ENCODE measurements around the gene FASTKD2. TPM values are rescaled to one million over a fixed set of nuclear protein-coding genes. Genes with fewer than 3 reads are reported as not detected.
A peak's percentile ranks its signal among the peaks of the same experiment; 100 is the strongest.
"Not testable (repeated sequence)": the region's sequence is repeated elsewhere in the genome, so short reads cannot be mapped to it uniquely, and the experiment has no call there.

Gene FASTKD2
- total RNA-seq, 1 donor from 2014 or later: 57.2 TPM

DNA sequence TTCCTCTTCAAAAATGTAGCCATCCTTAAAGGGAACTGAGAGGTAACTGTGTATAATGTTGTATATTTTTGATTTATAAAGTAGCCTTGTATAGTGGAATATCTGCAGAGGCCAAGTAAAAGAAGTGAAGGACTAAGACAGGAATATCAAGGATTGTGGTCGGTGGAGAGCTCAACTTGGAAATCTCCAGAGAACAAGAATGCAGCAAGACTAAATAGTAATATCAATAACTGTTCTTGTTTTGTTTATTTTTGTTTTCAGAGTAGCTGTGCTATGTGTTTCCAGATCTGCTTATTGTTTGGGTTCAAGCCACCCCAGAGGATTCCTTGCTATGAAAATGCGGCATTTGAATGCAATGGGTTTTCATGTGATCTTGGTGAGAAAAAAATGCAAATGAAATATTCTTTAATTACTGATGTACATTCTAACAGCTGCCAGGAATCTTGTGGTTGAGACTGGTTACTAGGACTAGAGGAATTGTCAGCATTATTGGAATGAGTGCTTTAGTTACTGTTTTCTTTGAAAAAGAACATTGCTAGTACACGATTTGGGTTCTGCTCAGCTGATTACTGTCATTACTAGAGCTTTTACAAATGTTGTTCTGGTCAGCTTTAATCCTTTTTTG is 25.0 kb downstream of the FASTKD2 start:
- no peak for DNase-seq (ENCODE audit: low read depth)

DNA sequence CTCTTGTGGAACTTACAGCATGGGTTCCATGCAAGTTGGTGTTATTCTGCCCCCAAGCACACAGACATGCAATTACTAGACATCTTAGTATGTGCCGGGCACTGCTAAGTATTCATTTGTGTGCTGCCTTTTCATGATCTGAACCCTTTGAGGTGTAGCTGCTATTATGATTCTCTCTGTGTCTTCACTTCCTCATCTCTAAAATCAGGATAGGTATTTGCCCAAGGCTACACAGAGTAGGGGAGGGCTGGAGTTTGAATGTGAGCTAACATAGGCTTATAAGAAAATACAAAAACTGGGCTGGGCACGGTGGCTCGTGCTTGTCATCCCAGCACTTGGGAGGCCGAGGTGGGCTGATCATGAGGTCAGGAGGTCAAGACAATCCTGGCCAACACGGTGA is 27.2 kb downstream of the FASTKD2 start:
- no peak for DNase-seq (ENCODE audit: low read depth)

DNA sequence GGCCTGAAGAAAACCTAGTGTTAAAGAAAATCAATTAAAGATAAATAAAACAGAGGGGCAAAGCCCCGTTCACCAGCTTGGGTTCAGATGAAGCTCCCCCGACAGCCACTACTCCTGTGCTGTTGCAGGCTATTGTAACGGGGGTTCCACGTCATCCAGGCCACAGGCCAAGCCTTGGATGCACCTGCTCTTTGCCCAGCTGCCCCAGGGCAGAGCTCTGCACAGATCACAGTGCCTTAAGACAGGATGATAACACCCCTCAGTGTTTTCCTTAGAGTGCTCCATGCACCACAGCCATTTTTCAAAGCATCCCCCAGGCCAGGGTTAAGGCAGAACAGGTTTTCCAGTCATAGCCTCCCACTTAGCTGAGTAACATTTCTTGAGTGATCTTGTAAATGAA is 32.0 kb downstream of the FASTKD2 start:
- peak; percentile 75 for DNase-seq (ENCODE audit: low read depth)

DNA sequence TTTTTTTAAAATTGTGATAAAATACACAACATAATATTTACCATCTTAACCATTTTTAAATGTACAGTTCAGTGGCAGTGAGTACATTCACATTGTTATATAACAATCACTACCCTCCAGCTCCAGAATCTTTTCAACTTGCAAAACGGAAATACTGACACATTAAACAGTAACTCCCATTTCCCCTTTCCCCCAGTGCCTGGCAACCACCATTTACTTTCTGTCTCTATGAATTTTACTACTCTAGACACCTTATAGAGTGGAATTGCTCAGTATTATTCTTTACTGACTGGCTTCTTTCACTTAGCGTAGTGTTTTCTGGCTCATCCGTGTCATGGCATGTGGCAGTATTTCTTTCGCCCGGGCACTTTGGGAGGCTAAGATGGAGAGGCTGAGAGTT is 32.6 kb downstream of the FASTKD2 start:
- no peak for DNase-seq (ENCODE audit: low read depth)

DNA sequence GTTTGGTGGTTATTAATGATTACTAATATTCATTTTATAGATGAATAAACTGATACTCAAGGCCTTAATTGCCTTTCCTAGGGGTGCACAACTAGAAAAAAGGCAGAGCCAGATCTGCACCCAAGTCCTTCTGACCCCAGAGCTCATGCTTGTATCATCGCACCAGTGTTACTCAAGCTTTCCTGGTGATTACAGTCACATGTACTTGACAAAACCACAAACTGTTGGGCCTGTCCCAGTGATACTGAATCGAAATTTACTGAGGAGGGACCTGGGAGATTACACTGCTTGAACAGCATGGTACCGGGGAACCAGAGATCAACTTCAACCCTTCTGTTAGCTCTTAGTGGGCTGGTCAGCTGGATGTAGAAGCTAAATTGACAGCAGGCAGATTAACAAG is 33.7 kb downstream of the FASTKD2 start:
- no peak for DNase-seq (ENCODE audit: low read depth)

DNA sequence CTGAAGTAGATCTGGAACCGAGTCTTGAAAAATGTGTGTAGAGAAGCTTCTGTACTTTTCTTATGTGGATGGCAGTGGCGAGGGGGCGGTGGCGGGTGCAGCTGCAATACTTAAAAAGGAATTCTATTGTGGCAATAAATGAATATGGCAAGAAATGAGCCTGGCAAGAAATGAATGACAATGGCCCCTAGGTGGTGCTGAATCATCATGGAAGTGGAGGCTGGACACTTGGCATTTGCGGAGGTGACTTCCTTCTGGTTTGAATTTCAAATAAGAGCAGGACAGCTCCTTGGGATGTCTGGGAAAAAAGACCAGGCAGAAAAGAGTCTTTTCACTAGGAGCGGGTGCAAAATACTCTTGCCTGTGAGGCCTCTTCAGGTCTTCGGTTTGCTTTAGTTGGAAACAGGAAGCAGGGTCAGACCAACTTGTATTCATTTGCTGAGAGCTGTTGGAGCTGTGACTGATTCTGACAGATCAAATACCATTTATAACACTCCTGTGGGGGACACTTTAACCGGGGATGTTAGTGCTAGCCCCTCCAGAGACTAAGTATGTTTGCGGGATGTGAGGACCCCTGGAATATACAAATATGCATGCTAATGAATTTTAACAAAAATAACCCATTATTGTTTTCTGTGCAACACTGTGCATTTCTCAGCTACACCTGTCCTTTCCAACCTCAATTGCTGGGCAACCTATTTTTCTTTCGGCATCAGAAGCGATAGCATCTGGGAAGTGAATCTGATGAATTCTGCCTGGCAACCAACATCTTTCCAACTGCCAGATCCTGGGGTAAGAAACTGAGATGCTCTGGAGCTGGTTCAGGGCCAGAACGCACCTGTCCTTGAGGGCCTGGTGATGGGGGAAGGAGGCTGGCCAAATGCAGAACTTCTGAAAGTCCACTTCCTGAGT is 35.4 kb downstream of the FASTKD2 start:
- peak; percentile 80 for DNase-seq (ENCODE audit: low read depth)

DNA sequence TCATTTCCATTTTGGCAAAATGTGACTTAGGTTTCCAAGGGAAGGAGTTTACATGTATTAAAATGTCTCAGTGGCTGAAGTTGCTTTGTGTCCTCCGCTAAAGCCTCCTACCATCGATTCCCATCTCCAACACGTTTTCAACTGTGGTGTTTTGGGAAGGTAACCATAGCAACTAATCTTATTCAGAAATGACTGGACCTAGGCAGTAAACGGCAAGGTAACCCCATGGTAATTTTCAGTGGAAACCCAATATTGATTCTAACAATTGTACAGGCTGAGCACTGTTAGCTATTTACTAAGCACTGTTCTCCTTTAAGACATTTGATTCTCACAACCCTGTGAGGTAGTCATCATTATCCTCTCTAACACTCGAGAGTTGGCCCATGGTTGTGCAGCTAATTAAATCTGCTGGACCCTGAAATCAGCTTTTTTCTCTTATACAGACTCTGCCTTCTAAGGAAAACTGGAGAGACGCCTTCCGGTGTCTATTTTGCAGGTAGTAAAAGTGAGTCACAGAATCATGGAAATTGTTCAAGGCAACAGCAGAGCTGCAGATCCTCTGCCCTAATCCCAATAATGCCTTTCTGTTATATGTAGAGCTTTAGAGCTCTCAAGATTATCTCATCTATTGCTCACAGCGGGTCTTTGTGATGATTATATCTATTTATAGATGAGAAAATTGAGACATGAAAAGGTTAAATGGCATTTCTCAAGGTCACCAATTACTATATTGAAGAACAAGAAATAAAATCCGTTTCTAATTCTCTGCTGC is 36.2 kb downstream of the FASTKD2 start:
- DNase-seq (ENCODE audit: low read depth): no peak

DNA sequence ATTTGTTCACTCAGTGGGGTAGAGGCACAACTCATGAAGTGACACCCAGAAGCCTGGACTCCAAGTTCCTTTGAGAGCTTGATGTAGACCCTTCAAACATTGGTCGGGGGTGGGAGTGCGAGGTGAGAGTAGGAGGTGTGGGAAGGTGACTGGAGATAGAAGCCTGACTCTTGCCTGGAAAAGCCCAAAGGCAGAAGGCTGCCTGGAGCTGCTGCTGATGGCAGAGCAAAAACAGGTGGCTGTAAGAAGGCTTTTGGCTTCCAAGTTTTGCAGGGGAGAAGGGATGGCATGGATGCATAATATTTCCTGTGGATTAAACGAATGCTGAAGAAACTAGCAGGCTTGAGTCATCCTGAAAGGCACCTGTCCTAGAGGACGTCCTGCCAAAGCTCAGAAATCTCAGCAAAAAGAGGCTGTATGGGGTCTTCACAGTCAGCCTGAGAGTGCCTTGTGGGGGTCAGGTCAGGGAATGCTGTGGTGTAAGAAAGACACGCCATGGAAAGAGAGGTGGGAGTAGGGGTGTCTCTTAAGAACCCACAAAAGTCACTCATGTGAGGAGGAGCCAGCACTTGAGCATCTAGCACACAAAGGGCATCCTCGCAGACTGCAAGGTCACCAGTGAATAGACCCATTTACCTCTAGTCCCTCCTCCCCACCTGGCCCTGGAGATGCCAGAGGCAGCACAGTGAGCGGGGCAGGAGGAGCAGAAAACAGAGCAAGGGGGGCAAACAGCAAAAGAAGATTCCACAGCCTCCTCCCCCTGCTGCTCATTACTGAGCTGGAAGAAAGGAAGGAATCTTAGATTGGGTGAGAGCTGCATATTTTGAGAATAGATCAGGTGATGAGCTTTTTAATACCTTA is 37.5 kb downstream of the FASTKD2 start:
- no peak for DNase-seq (ENCODE audit: low read depth)

DNA sequence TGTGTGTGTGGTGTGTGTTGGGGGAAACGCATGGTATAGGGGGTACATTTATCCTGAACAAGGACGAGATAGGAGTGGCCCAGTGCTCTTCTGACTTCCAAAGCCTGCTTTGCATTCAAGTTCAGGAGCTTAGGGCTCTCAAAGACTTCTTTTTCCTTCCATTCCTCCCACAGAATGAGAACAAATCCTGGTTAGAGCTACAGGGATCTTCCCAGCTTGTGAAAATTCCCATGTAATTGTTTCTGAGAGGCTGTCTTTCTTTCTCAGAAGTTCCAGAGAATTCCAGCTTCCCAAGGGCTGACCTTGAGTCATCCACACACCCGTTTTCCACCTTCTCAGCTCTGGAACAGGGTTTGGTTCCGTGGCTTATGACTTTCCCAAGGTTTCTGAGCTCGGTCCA is 38.9 kb downstream of the FASTKD2 start:
- no peak for DNase-seq (ENCODE audit: low read depth)

DNA sequence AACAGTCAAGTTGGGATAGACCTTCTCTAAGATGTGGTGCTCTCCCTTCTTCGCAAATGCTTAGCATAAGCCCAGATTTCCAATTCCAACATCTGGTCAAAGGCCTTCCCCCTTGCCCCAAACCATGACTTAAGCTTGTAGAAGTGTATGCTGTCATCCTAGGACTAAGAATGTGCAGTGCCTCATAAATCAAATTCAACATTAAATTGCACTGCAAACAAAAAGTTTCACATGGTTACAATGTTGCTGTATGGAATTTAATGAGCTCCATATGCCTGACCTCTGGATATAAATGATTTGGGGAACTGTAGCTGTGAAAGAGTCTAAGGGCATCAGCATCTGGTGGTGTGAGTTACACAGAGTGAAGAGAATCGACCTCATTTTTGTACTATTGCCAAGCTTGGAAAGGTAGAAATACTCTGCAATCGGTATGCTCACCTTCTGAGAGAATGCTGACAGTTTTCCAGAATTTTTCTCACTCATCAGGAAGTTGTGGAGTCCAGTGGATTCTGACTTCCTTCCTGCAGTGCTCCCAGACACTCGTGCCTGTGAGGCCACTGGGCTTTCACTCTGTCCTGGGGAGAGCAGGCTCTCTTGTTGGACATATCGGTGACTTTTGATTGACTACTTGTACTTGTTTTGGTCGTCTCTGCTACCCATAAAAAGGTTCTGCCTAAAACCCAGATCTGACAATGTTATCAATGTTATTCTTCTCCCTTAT is 40.6 kb downstream of the FASTKD2 start:
- no peak for DNase-seq (ENCODE audit: low read depth)

DNA sequence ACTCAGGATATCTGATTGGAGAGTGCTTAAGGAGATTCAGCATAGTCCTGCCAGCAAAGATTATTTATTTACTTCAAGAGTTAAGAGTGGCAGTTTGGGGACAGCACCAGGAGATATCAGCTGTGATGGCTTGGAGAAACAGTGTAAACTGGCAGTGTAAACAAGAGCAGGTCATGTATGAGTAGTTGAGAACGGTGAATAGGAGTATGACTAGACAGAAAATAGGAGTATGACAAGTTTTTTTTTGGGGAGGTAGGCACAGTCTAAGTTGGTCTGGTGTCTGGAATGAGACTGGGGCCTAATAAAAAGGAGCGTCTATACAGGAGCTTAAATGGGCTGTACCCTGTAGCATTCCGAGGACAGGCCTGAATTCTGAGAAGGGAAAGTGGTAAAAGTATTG is 42.2 kb downstream of the FASTKD2 start:
- not testable (repeated sequence) for DNase-seq (ENCODE audit: low read depth)

DNA sequence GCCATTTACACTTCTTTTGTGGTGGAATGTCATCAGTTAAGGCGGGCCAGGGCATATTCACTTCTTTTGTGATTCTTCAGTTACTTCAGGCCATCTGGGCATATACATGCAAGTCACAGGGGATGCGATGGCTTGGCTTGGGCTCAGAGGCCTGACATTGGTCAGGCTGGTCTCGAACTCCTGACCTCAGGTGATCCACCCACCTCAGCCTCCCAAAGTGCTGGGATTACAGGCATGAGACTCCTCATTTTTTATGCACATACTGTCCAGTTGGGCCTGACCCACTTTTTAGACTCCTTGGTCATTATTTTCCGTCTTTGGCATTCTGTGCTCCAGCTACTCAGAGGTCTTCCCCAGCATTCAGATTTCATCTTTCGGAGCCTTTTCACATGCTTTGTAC is 47.1 kb downstream of the FASTKD2 start:
- DNase-seq (ENCODE audit: low read depth): not testable (repeated sequence)

DNA sequence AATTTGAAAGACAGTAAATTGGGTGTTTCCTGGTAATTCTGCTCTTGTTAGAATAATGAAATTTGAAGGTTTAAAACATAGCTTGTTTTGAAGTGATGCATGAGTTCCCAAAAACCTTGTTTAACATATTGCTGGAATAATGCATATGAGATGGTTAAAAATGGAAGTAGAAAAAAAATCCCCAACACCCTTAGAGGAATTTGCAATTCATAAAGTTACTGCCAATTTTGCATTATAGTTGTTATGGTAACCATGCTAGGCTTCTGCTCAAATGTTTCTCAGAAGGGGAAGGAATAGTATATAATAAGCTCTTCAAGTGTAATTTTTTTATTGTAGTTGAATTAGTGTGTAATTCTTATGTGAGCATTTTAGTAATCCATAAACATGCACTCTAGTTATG is 49.1 kb downstream of the FASTKD2 start:
- DNase-seq (ENCODE audit: low read depth): no peak

DNA sequence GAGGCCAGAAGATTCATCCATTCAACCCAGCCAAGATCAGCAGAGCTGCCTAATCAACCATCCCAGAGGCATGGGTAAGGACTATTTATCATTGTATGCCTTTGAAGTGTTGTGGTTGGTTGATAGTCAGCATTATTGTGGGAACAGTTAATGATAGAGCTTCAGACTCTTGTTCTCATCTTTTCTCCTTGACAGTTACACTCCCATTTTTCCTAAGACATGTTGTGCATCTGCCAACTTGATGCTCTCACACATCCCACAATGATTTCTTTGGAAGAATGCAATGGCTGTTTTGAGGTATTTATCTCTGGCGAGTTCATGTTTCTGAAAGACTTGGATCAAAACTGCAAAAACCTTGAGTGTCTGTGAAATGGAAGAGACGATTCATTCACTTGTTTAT is 55.4 kb downstream of the FASTKD2 start:
- no peak for DNase-seq (ENCODE audit: low read depth)

DNA sequence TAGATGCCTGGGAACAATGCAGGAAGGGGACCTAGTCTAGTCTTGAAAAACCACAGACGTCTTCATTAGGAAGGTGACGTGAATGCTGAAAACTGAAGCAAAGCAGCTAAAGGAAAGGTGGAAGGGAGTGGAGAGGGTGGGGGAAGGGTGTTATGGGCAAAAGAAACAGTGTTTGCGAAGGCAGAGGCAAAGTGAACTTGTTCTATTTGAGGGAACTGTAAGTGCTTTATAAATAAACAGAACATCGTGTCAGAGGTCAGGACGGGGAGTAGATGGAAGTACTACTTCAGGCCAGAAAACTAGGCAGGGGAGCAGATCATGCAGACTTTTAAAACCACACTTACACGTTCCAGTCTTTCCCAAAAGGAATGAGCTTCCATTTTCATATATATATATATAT is 57.8 kb downstream of the FASTKD2 start:
- no peak for DNase-seq (ENCODE audit: low read depth)

DNA sequence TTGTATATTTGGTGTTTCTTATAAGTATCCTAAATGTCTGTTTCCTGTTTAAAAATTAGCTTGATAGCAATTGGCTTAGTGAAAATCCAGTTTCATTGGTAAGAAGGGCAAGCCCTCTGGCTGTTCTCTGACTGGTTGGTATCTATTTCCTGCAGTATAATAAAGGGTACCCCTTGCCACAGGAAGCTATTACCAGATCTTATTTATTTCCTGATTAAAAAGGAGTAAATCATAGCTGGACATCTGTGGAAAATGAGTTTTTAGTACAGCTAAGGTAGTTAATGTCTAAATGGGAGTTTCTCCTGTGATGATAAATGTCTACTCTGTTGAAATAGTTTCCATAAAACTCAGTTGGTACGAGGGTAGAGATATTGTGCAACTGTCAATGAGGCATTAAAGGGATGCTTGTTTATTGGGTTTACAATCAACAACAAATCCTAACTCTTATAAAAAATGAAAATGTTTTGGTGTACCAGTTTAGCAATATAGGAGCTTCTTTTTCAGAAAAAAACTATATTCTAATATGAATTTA is 58.7 kb downstream of the FASTKD2 start:
- DNase-seq (ENCODE audit: low read depth): no peak

DNA sequence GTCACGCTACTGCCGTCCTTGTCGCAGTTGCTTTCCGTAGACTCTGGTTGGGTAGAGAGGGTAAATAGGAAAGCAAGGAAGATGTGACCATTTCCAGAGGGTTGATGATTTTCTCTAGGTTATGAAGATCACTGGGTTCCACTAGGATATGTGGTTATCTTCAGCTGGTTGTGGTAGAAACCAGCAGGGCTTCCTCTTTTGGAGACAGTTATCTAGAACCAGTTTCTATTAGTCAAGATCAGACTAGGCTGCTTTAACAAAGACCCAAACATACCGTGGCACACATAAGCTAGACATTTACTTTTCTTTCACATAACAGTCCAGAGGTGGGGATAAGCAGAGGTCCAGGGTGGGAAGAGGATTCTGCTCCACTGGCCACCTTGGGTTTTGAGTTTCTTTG is 59.6 kb downstream of the FASTKD2 start:
- DNase-seq (ENCODE audit: low read depth): no peak

DNA sequence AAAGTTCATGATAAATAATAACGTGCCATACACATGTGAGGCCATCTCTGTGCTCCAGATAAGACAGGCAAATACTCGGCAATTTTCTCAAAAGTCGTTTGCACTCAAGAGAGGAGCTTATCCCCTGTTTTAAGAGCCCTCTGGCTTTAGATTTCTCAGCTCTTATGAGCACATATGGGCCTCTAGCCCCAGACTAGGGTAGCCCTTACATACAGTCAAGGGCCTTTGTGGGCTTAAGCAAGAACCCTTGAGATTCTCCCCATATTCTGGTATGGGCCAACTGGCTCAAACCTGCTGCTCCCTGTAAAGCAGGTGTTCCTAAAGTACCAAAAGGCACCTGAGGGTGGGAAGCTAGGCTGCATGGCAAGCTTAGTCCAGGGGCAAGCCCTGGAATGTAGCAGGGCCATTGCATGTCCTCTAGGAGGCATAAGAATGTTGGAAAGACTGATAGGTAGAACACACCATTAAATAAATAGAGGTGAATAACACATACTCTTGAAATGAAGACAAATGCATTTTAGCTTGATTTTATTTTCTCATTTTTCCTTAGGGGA is 66.1 kb downstream of the FASTKD2 start:
- no peak for DNase-seq (ENCODE audit: low read depth)

DNA sequence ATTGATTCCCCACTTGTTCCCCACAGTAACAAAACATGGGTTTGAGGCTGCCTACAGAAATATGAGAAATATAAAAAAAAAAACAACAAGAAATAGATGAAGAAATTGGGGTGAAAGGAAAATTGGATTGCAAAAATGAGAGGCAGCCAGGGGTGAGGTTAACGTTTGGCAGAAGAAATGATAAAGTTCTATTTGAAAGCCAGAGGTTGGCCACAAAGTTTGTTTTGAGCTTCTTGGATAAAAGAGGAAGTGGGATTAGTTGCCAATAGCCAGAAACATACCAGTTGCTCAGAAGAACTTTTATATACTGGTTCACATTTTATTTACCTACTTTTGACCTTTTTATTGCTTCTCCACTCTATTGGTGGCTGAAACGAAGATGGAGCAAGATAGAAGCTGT is 67.5 kb downstream of the FASTKD2 start:
- no peak for DNase-seq (ENCODE audit: low read depth)

DNA sequence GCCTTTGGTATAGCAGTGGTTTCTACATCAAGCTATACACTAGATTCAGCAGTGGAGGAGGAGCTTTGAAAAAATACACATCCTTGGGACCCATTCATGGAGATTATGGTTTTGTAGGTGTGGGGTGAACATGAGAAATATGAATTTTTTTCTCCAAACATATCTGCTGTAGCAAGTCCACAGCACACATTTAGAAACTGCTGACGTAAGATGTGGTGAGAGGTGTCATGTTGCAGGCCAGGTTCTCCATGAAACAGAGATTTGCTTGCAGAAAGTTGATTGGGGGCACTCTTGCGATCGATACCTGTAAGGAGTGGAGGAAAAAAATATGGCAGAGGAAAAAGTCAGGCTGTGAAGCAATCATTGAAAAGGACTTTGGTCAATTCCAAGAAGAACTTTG is 67.9 kb downstream of the FASTKD2 start:
- no peak for DNase-seq (ENCODE audit: low read depth)

Data from myocyte (in vitro differentiated cells).